Chondrocyte (in vitro differentiated cells): Measurements from ENCODE around the gene NDFIP2. TPM values are rescaled to one million over a fixed set of nuclear protein-coding genes. Genes with fewer than 3 reads are reported as not detected.

Experiments
- DNase-seq: peaks from one replicate; pipeline ENCODE4 v3.0.0; 2021; ENCODE audit warnings: mixed read lengths, low spot score
- H3K27ac Mint-ChIP-seq: one replicate; pipeline ENCODE4 v1.8.0; 2021; ENCODE audit warnings: mild to moderate bottlenecking, moderate library complexity, mixed read lengths; ENCODE audit not compliant: unreplicated experiment
- H3K27me3 Mint-ChIP-seq: 2 replicates; pipeline ENCODE4 v1.8.0; 2021; ENCODE audit warnings: low read depth, mixed read lengths
- H3K36me3 Mint-ChIP-seq: 2 replicates; pipeline ENCODE4 v1.8.0; 2021; ENCODE audit warnings: low read depth, mixed read lengths
- H3K4me1 Mint-ChIP-seq: 2 replicates; pipeline ENCODE4 v1.8.0; 2021; ENCODE audit warnings: low read depth, mild to moderate bottlenecking, mixed read lengths
- H3K4me3 Mint-ChIP-seq: one replicate; pipeline ENCODE4 v1.8.0; 2021; ENCODE audit warnings: mild to moderate bottlenecking, moderate library complexity, mixed read lengths; ENCODE audit not compliant: unreplicated experiment
- H3K9me3 Mint-ChIP-seq: 2 replicates; pipeline ENCODE4 v1.8.0; 2021; ENCODE audit warnings: low read depth, mixed read lengths
- CTCF ChIP-seq: fragments of 200-600 bp; sonication (generic); IDR thresholded peaks from 2 replicates; pipeline ENCODE4 v1.5.0; 2021; ENCODE audit warnings: antibody characterized with exemption, mild to moderate bottlenecking, moderate library complexity
- total RNA-seq: library from RNA; stranded (reverse); gene quantifications from 3 replicates; pipeline ENCODE4 v1.2.1, GENCODE V29; 2021

Gene NDFIP2
- total RNA-seq, 1 donor from 2014 or later: 33.9 TPM

DNA sequence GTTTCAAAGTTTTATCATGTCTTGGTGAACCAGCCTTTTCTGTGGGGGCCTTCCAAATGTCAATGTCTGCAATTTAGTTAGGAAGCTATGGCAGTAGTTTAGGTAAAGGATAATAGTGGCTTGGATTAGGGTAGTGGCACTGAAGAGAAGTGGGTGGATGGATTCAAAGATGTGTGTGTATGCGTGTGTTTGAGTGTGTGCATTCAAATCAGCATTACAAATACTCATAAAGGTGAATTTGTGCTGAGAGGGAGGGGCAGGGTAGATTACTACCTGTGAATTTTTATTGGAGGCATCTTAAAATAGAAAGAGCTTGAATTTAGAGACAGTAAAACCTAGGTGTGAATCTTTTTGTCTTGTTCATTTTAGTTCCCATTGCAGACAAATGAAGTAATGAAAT, 16.9 kb downstream of the NDFIP2 start:
- Mint-ChIP-seq H3K9me3 (peaks cover 6% of the 10 kb centered on the region), H3K27me3 (no peaks in the 10 kb centered on the region), H3K4me1 (peaks cover 31% of the 10 kb centered on the region), H3K36me3 (no peaks in the 10 kb centered on the region), H3K4me3 (no peak overlapping the region), H3K27ac (no peak overlapping the region)
- TF ChIP-seq CTCF: no peak
- no peak for DNase-seq

- no peak for TF ChIP-seq CTCF
- Mint-ChIP-seq H3K9me3 (peaks cover 6% of the 10 kb centered on the region), H3K27ac (no peak overlapping the region), H3K4me3 (no peak overlapping the region), H3K36me3 (no peaks in the 10 kb centered on the region), H3K4me1 (peaks cover 16% of the 10 kb centered on the region), H3K27me3 (no peaks in the 10 kb centered on the region)
- DNase-seq: no peak
Observed at GRCh38 chr13:79500829-79501228, 19.9 kb downstream of the NDFIP2 start.

DNA sequence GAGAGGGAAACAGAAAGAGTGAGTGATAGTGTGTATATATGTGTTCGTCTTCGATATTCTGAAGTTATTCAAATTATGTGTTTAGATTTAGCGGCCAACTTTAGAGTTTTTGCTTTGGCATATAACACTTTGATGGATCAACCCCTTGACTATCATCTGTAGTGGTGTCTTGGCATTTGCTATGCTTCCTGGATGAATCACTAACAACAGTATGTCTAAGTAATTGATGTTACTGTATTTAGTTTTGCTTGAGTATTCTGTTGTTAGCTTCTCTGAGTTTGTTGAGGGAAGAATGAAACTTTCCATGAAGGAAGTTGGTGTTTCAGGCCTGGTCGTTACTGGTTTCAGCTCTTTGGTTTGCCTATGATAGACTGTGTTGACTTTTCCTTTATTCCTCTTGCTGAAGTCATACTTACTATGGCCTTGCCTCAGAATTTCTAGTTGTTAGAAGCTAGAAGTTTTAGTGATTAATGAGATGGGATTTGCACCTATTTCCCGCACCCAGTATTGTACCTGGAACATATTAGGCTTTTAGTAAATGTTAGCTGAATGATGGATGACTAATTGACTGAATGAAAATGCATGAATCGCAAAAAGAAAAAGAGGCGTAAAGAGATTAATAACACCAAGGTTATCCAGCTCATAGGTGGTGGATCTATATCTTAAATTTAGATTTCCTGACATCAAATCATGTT, 20.7 kb downstream of the NDFIP2 start:
- Mint-ChIP-seq H3K27ac (peak overlapping the region; percentile 18), H3K27me3 (no peaks in the 10 kb centered on the region), H3K4me1 (peaks cover 16% of the 10 kb centered on the region), H3K4me3 (no peak overlapping the region), H3K36me3 (no peaks in the 10 kb centered on the region), H3K9me3 (peaks cover 6% of the 10 kb centered on the region)
- DNase-seq: no peak
- TF ChIP-seq CTCF: no peak

DNA sequence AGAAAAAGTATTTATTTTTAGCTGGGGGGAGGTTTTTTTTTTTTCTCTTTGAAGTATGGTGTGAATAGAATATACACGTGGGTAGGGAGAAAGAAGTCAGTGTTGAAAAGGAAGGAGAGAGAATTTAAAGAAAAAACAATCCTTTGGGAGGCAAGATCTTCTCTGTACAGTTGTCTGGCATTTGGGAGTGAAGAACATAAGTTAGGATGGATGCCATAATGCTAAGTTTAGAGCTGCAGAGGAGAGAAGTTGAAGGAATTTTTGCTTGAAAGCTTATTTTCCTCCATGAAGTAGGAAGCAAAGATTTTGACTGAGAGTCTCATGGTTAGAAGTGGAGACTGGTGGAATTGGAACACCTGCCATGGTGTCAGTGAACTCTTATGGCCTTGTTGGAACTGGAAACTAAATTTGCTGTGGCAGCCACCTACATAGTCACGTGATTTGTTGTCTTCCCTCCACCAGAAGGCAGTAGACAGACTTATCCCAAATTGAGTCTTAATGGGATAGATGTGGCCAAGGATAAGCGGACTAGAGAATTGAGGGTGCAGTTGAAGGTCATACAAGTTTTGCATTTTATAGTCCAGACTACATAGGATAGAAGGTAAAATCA, 22.0 kb downstream of the NDFIP2 start:
- Mint-ChIP-seq H3K4me3 (no peak overlapping the region), H3K36me3 (no peaks in the 10 kb centered on the region), H3K27ac (no peak overlapping the region), H3K4me1 (peaks cover 13% of the 10 kb centered on the region), H3K9me3 (peaks cover 6% of the 10 kb centered on the region), H3K27me3 (no peaks in the 10 kb centered on the region)
- DNase-seq: no peak
- no peak for TF ChIP-seq CTCF

DNA sequence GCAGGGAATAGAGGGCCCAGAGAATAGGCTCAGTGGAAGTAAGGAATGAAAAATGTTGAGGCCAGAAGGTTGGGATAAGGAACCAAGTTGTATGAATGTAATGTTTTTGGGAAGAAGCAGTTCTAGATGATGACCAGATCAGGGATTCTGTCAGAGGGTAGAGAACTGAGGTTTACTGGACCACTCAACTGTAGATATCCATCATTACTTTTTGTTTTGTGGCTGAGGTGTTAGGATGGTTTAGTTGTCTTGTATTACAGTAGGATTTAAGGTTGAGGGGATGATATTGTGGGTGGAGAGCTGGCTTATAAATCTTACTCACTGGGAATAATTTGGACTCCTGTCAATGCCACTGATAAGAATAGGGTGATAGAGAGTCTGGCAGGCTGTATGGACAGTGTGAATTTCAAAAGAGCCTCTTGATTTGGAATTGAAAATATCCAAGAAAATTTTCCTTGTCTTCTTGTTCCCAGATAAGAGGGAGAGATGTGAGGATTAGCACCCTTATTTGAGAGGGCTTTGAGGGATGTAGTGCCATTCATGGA, 22.6 kb downstream of the NDFIP2 start:
- H3K36me3 Mint-ChIP-seq: no peaks in the 10 kb centered on the region
- TF ChIP-seq CTCF: no peak

More for the DNA sequence above, 22.6 kb downstream of the NDFIP2 start:
- Mint-ChIP-seq H3K4me1 (peaks cover 17% of the 10 kb centered on the region), H3K27ac (no peak overlapping the region), H3K9me3 (peaks cover 6% of the 10 kb centered on the region), H3K27me3 (no peaks in the 10 kb centered on the region), H3K4me3 (no peak overlapping the region)
- DNase-seq: no peak
